GM18498 (cell line): ENCODE data around the gene SYTL2.
"Not testable (repeated sequence)": the region's sequence is repeated elsewhere in the genome, so short reads cannot be mapped to it uniquely, and the experiment has no call there.

Experiments used
- ATAC-seq: cut with Tn5 transposase; IDR thresholded peaks from one replicate; pipeline ENCODE4 v1.9.1; 2021; ENCODE audit warnings: mild to moderate bottlenecking, moderate library complexity; ENCODE audit not compliant: unreplicated experiment

SYTL2 gene, protein sequence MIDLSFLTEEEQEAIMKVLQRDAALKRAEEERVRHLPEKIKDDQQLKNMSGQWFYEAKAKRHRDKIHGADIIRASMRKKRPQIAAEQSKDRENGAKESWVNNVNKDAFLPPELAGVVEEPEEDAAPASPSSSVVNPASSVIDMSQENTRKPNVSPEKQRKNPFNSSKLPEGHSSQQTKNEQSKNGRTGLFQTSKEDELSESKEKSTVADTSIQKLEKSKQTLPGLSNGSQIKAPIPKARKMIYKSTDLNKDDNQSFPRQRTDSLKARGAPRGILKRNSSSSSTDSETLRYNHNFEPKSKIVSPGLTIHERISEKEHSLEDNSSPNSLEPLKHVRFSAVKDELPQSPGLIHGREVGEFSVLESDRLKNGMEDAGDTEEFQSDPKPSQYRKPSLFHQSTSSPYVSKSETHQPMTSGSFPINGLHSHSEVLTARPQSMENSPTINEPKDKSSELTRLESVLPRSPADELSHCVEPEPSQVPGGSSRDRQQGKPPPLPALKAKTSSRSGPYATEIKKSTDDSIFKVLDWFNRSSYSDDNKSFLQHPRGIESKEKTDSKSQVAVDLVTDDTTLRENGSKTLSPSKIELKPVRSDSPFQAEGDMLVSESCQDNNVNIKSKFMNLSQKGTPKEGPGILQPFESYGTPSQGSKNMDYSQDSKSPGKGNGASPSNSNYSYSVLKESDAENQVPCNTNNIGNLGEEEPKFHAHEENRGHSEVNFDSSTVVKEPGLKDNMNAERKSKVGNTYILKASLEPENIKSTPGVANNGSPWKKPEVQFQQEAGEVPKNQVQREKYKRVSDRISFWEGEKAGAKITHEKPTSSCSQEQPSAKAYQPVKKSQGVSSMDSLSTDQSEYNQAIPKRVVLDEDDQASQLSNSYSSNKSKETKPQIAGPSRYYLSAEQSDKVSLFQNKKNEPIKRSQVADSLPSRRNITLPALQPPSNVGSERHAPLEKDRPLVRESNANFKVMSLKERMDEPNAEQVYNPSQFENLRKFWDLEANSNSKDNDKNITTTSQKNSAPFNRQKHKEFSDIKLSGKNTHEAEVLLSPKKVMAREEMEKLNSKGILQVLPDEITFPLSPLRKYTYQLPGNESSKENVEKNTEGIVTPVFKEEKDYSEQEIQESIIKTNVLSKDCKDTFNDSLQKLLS (N-terminal part only)

DNA sequence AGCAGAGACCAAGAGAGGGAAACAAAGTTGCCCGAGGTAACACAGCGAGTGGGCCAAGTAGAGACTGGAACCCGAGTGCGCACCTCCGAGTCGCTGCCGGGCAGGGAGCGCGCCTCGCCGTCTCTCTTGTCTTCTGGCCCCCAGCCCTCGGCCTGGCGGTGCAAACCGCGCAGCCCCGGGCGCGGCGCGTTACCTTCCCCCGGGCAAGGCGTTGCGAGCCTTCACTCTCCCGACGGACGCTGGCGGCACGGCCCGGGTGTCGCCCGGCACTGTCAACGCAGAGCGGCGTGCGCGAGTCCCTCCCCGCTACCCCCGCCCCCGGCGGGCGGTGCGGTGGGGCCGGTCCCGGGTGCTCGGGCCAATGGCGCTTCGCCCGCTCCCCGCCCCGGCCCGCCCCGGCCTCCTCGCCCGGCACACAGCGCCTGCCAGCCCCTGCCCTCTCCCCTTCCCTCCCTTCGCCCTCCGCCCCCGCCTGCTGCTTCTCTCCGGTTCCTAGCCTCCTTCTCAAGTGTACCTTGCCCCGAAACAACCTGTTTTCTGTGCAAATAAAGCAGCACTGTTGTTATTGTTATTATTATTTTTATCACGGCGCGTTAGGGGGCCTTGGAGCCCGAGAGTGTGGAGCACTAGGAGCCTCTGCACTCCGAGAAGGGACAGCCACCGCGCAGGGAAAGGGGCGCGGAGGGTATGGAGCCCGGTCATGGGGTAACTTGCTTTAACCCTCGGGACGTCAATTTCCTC lies at the start of gene SYTL2:
Gene SYTL2, minus strand, starts transcription at position 271 of the 741 bp plus-strand sequence. CDS start 53,416 bp downstream, outside the sequence.
- ATAC-seq, result peak; percentile 91

DNA sequence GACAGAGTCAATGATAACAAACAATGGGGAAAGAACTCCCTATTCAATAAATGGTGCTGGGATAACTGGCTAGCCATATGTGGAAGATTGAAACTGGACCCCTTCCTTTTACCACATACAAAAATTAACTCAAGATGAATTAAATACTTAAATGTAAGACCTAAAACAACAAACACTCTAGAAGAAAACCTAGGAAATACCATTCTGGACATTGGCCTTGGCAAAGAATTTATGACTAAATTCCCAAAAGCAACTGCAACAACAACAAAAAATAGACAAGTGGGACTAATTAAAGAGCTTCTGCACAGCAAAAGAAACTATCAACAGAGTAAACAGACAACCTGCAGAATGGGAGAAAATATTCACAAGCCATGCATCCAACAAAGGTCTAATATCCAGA lies 48.6 kb upstream of the SYTL2 start:
- not testable (repeated sequence) for ATAC-seq

DNA sequence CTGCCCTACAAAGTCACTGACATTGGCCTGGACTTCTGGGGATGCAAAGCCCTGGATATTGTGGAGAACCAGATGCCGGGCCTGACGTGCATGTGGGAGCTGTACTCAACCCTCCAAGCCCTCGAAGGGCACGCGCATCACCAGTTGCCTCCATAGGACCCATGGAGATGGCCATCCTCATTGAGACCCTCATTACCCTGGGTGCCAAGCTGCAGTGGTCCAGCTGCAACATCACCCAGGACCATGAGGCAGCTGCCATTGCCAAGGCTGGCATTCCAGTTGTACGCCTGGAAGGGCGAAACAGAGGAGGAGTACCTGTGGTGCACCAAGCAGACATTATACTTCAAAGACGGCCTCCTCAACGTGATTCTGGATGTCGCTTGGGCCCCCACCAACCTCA lies 46.2 kb upstream of the SYTL2 start:
- no peak for ATAC-seq

DNA sequence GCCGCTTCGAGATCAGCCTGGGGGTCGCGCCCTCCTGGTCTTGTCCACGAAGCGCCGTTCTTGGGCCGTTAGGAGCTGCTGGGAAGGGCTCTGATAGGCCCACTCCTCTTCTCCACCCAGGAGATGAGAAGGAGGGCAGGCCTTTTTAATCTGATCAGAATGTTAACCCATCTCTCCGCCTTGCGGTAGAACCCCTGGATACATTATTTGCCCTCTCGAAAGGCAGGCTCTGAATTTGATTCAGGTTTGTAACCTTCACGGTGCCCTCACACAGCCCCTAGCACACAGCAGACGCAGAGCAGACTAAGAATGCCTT lies 44.4 kb upstream of the SYTL2 start, which contains the start of gene CCDC83:
Gene CCDC83, plus strand, starts transcription at position 43 of the 316 bp plus-strand sequence. CDS start 9,741 bp downstream, outside the sequence.
- no peak for ATAC-seq

DNA sequence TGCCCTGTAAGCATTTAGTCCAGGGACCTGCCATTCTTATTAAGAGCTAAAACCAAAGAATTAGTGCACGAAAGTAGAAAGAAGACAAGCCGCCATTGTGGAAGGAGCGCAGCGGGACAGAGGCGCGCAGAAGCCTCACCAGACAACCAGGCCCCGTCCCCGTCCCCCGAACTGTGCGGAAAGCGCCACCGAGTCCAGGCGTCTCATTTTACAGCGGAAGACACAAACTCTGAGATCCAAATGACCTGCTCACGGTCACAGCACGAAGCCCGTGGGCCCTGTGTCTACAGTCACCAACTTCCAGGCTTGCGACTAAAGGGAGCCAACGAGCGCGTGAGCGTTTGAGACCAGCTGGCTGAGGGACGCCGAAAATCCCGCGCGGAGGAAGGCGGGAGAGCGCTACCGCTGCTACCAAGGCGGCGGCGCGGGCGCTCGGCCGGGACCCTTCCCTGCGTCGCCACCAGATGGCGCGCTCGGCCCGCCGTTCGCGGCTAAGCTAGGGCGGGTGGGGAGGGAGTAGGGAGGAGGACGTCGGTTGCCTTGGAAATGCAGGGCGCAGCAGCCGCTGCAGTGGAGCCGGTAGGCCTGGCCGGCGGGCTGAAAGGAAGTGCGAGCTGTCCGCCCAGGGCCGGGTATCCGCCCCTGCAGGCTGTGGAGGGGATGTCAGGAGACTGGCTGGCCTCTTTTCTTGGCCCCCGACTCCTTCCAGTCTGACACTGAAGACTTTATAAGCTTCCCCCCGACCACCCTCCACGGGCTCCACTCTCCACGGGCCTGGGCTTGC lies 43.8 kb upstream of the SYTL2 start:
- peak; percentile 100 for ATAC-seq

DNA sequence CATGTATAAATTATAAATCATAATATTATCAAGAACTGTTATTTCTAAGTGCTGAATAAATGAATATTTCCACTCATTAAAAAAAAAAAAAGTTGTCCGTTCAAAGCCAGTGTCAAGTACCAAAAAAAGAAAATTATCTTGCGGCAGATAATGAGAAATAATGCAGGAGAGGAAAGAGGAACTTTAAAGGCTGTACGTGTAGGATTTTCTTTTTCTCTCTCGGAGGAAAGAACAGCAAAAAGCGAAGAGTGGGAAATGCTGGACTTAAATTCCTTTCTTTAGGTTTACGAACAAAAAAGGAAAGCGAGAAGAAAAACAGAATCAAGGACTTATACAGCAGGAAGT lies 43.2 kb upstream of the SYTL2 start:
- ATAC-seq, result no peak

DNA sequence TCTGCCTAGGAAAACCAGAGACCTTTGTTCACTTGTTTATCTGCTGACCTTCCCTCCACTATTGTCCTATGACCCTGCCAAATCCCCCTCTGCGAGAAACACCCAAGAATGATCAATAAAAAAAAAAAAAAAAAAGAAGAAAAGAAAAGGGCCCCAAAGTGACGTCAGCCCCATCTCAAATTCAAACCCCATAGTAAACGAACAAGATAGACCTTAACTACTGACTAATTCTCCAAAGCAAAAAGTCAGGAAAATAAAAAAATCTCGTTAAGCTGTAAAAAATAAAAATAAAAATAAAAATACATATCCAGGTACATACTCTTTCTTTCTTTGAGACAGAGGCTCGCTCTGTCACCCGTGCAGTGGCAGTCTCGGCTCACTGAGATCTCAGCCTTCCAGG lies 42.6 kb upstream of the SYTL2 start:
- not testable (repeated sequence) for ATAC-seq

DNA sequence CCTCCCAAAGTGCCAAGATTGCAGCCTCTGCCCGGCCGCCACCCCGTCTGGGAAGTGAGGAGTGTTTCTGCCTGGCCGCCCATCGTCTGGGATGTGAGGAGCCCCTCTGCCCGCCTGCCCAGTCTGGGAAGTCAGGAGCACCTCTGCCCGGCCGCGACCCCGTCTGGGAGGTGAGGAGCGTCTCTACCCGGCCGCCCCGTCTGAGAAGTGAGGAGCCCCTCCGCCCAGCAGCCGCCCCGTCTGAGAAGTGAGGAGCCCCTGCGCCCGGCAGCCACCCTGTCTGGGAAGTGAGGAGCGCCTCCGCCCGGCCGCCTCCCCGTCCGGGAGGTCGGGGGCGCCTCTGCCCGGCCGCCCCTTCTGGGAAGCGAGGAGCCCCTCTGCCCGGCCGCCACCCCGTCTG lies 41.8 kb upstream of the SYTL2 start:
- ATAC-seq, result not testable (repeated sequence)

DNA sequence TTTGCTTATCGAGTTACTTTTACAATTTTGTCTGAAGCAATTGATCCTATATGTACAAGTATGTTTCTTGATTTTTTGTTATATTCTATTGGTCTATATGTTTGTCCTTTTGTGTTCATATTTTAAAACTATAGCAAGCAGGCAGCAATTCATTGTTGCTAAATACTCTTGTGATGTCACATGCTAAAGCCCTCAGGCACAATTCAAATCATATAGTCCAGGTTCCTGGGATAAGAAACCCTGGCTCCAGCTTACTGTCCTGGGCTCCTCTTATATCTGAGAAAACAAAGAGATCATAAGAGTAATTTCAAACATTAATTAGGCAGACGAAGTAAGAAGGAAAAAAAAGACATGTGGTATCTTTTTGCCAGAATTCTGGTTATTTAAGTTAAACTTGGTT lies 37.6 kb upstream of the SYTL2 start:
- no peak for ATAC-seq

DNA sequence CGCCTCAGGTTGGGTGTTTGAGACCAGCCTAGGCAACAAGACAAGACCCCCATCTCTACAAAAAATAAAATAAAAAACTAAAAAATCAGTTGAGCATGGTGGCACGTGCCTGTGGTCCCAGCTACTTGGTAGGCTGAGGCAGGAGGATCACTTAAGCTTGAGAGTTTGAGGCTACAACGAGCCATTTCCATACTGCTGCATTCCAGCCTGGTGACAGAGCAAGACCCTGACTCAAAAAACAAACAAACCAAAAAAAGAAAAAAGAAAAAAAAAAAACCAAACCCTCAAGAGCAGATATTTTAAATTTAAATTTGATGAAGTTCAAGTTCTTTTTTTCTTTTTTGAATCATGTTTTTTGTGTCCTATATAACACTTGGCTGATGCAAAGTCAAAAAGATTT lies 37.1 kb upstream of the SYTL2 start:
- ATAC-seq, result no peak

DNA sequence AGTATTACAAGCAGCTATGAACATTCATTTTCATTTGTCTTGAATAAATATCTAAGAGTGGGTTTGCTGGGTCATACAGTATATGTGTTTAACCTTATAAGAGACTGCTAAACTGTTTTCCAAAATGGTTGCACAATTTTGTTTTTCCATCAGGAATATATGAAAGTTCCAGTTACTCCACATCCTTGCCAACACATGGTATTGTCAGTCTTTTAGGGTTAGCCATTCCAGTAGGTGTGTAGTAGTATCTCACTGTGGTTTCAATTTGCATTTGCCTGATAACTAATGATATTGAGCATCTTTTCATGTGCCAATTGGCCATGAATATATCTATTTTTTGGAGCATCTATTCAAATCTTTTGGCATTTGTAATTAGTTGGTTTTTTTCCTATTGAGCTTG lies 36.5 kb upstream of the SYTL2 start:
- ATAC-seq, result no peak

DNA sequence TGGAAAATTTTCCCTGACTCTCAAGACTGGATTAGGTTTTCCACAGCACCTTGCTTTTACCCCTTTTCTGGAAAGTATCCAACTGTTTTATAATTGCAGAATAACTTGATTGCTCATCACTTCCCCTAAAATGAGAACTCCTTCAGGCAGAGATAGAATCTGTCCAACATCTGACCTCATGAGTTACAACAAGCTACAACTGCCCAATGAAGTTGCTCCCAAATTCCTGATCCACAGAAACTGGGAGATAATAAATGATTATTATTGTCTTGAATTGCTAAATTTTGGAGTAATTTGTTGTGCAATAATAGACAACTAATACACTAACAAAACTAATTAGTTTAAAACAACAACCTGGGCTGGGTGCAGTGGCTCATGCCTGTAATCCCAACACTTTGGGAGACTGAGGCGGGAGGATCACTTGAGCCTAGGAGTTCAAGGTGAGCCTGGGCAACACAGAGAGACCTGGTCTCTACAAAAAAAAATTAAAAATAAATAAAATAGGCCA lies 34.2 kb upstream of the SYTL2 start:
- no peak for ATAC-seq

DNA sequence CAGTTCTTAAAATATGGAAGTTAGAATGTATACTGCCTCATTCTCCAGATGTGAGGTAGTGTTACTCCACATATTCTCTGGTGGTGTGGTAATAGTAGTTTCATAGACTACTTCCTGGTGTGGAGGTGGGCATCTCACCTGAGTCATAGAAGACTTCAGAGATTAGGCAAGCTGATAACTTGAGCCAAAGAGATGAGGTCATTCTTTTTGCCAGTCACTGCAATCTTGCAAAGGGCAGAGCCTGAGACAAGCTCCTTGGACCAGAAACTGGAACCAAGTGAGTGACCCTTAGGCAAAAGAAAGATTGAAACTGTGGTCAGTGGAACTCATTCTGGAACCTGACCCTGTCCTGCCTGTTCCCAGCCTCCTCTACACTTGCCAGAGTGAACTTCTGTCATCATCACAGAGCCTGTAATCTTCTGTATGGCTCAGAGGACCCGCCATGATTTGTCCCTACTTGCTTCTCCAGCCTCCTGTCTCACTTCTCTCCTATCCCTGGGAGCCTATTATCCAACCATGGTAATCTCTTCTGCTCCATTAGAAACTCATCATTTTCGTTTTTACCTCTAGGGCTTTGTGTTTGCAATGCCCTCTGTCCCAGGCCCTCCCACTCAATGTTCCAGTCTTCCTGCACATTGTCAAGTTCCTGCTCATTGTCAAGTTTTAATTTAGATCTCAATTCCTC lies 33.6 kb upstream of the SYTL2 start:
- no peak for ATAC-seq

DNA sequence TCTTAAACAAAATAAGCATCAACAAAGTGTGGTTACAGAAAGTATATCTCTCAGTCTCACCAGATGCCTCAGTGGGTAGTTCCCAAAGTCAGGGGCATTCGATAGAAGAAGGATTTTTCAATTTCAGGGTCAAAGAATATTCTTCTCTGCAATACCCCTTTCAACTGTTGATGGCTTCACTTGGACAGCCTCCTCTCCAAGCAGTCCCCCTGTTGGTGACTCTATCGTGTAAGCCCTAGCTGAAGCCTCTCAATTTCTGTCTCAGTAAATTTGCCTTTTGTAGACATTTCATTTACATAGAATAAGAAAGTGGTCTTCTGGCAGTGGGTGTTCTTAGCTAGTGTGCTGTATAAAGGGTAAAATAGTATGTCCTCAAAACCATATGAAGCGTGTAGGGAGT lies 33.0 kb upstream of the SYTL2 start:
- no peak for ATAC-seq

DNA sequence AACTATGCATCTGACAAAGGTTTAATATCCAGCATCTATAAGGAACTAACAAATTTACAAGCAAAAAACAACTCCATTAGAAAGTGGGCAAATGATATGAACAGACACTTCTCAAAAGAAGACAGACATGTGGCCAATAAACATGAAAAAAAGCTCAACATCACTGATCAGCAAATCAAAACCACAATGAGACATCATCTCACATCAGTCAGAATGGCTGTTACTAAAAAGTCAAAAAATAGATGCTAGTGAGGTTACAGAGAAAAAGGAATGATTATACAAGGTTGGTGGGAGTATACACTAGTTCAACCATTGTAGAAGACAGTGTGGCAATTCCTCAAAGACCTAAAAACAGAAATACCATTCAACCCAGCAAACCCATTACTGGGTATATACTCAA lies 30.0 kb upstream of the SYTL2 start:
- not testable (repeated sequence) for ATAC-seq

DNA sequence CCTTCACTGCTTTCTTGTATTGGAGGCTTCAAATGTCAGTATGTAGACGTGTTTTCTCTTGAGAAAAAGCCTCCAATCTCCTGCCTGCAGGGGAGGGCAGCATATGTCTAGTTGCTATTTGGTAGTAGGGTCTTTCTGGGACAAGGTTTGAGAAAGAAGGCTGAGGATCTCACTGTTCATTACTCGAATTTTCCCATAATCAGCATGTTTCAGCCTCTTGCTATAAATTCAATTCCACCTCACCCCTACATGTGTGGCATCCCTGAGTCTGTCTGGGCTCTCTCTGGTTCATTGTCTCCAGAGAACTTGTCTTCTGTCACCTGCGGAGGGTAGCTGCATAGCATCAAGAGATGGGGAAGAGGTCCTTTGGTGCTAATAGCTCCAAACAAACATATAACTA lies 24.8 kb upstream of the SYTL2 start:
- no peak for ATAC-seq

DNA sequence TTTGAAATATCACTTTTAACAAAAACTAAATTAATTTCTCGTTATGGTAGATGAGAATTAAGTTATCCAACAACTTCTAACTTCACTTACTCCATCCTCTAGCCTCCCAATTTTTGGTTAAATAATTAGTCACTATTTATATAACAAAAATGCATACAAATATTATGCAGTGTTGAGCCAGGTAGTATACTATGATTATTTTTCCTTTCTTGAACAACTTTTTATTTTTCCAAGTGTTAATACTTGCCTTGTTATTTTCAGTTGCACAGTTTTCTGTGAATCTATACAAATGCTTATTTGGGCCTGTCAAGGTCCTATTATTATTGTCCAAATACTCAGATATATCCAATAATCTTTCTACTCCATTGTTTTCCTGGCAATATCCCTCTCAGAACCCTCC lies 24.3 kb upstream of the SYTL2 start:
- no peak for ATAC-seq

DNA sequence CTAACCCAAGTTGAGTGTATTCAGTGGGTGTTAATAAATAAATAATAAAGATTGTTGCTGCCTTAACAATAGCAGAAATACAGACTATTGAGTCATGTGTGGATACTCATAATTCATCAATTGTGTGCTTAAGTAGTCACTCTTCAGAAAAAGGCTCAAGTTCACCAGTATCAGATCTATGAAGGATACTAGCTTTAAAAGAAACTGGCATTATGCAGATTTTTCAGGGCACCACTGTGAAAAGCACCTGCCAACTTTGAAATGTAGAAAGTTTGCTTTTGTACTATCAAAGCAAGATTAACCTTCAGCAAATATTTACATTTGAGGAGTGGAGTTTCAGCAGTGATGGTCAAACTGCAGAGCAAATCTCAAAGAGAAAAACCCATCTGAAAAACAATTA lies 20.1 kb upstream of the SYTL2 start:
- ATAC-seq, result no peak

DNA sequence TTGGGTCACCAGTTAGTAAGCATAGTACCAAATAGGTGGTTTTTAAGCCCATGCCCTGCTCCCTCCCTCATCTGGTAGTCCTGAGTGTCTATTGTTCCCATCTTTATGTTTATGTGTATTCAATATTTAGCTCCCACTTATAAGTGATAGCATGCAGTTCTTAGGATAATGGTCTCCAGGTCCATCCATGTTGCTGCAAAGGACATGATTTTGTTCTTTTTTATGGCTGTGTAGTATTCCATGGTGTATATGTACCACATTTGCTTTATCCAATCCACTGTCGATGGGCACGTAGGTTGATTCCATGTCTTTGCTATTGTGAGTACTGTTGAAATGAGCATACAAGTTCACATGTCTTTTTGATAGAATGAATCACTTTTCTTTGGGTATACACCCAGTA lies 18.2 kb upstream of the SYTL2 start:
- ATAC-seq, result no peak
